GM18519 (cell line): ENCODE measurements around the gene MS4A4E.
"Not testable (repeated sequence)": the region's sequence is repeated elsewhere in the genome, so short reads cannot be mapped to it uniquely, and the experiment has no call there.

Experiments used
- ATAC-seq: cut with Tn5 transposase; IDR thresholded peaks from one replicate; pipeline ENCODE4 v1.9.1; 2021; ENCODE audit warnings: mild to moderate bottlenecking, moderate library complexity; ENCODE audit not compliant: unreplicated experiment, low FRiP score

MS4A4E gene

DNA sequence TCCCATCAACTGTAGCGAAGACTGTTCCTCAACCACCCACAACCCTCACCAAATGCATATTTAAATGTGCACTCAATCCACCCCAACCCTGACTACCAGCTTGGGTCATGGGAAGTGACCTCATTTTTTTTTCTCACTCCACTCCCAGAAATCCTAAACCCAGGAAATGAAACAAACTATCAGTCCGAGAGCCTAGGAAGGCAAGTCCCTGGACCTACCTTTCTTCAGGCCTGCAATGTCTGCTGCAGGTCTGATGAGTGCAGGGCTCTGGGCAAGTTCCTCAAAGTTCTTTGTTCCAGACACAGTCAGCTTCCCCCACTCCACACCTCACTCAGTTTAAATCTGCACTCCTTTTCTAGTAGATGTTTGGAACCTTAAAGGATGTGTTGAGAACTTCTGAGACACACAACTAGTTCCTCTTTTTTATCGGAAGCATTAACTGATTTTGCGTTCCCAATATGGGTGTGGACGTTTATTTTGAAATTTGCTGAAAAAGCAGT lies at the start of gene MS4A4E:
TSS of gene MS4A4E (minus strand) at position 398 of the 500 bp plus-strand sequence. CDS start 13,082 bp downstream, outside the sequence.
- no peak for ATAC-seq

DNA sequence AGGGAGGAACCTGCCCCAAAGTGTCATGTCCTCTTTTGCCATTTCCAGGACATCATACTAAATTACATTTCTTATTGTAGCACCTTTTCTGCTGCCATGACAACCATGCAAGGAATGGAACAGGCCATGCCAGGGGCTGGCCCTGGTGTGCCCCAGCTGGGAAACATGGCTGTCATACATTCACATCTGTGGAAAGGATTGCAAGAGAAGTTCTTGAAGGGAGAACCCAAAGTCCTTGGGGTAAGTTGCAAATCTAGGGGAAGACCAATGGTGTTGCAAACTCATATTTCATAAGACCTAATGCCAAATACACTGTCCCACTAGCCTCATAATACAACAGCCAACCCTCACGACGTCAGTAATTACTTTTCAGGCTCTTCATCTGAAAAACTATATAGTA lies 49.2 kb upstream of the MS4A4E start:
- no peak for ATAC-seq

DNA sequence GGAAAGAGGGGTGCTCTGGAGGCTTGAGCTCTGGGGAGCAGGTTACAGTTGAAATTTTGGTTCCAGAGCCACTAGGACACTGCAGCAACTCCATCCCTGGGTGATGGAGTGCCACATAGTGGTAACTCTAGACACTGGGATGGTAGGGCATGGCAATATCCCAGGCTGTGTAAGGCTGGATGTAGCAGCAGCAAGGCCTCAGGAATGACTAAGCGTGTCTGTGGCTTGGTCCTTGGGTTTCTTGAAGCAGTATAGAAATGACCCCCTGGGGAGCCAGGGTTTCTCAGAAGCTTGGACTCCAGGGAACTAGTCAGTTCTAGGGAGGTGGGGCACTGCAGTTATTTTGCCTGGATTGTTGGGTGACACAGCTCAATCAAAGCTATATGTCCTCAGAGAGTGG lies 45.6 kb upstream of the MS4A4E start:
- no peak for ATAC-seq

DNA sequence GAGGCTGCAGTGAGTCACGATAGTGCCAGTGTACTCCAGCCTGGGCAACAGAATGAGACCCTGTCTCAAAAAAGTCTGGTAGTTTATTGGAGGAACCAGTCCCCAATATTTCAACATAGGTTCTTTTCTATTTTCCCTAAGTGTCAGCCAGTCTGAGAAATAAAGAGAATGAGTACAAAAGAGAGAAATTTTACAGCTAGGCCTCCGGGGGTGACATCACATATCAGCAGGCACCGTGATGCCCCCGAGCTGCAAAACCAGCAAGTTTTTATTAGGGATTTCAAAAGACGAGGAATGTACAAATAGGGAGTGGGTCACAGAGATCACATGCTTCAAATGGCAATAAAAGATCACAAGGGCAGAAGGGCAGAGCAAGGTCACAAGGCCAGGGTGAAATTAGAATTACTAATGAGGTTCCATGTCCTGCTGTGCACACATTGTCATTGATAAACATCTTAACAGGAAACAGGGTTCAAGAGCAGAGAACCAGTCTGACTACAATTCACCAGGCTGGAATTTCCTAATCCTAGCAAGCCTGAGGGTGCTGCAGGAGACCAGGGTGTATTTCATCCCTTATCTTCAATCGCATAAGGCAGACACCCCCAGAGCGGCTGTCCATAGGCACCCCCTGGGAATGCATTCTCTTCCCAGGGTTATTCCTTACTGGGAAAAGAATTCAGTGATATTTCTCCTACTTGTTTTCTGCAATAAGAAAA lies 42.6 kb upstream of the MS4A4E start:
- ATAC-seq = not testable (repeated sequence)

DNA sequence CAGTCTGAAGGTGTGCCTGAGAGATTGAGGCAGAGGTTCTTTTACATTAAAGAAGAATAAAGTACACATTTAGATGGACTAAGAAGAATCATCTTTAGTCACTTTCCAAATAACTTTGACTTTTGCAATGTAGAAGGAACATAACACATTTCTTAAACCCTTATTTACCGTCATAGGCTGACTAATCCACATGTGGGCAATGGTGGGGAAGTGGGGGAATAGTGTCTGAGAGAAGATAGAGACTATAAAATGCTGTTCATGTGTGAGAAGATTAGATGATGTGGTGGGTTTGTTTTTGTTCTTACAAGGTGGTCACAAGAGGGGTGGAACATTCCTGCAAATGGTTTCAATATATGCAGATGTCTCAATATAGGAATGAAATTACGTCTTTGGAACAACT lies 39.3 kb upstream of the MS4A4E start:
- no peak for ATAC-seq

DNA sequence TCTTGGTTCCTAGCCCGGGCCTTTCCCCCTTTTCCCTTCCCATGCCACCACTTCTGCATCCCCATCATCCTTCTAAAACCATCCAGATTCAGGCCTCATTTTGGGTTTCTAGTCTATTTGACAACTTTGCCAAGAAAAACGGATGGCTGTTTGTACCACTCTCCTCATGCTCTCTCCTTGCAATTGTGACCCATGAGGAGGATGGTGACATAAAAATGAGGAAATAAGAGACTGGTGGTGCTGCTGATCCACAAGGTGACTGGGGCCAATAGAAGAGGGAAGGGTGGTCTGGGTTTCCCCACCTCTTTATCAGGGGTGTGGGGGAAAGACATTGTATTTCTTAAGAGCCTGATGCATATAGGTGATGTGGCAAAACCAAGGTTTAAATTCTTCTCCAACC lies 38.5 kb upstream of the MS4A4E start:
- no peak for ATAC-seq

DNA sequence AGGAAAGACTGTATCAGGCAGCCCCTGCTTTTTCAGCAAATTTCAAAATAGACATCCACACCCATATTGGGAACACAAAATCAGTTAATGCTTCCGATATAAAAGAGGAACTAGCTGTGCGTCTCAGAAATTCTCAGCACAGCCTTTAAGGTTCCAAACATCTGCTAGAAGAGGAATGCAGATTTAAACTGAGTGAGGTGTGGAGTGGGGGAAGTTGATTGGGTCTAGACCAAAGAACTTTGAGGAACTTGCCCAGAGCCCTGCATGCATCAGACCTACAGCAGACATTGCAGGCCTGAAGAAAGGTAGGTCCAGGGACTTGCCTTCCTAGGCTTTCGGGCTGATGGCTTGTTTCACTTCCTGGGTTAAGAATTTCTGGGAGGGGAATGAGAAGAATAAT lies 37.5 kb upstream of the MS4A4E start, which contains the start of gene MS4A4A:
TSS of gene MS4A4A (plus strand) at position 255 of the 400 bp plus-strand sequence. CDS start at position 265, 10 bp downstream.
- no peak for ATAC-seq

DNA sequence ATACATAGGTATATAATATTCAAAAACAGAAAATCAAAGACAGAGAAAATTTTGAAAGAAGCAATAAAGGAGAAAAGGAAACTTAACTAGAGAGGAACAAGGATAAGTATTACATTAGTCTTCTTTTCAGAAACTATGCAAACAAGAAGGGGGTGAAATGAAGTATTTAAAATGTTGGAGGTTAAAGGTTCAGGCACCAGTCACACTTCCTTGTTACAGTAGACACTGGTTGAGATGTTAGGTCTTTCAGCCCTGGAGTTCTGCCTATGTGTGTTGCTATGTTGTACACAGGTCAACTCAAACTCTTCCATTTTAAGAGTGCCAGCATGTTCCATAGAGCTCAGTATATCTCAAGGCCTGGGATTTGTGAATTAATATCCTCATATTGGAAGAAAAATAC lies 31.5 kb upstream of the MS4A4E start:
- no peak for ATAC-seq

DNA sequence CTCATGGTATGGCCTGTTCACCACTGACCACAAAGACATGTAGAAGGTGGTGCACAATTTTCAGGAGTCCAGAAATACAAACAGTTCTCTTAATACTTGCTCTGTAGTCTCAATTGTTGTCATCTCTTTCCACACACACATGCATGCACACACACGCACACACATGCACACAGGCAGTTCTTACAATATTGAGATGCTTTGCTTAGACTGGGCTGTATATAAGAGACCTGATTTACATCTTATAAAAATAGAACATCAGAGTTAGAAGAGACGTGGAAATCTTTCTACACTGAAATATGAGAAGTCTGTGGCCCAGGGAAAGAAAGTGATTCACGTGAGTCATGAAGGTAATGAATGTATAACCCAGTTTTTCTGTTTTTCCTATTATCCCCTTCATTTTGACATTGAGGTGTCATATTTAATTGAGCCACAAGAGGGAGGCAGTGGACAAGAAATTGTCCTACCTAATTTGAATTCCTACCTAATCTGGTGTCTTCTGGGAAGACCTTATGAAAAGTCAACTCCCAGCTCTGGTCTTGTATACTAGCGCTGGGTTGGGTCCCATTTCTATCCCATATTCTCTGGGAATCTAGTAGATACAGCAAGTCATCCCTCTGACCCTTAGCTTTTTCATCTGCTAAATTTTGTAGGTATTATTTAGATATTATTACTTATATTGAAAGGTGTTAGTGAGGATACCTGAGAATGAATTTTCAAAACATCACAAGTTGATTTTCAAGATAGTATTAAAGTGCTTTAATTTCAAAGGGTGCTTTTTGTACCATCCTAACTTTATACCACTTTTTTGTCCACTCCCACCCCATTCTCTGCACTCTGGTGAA lies 22.7 kb upstream of the MS4A4E start:
- ATAC-seq = no peak

DNA sequence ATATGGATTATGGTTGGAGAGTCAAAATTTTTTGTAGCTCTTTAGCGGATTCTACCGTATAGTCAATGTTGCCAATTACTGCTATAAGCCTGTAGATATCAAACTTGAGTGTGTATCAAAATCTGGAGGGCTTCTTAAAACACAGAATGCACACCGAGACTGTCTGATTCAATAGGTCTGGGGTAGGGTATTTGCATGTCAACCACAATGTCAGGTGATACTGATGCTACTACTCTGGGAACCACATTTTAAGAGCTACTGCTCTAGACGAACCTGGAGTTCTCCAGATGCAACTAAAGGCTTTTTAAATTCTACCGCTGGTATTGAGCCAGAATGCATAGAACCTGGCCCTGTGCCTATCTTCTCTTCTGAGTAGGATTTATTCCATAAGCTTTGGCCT lies 21.7 kb upstream of the MS4A4E start:
- no peak for ATAC-seq

DNA sequence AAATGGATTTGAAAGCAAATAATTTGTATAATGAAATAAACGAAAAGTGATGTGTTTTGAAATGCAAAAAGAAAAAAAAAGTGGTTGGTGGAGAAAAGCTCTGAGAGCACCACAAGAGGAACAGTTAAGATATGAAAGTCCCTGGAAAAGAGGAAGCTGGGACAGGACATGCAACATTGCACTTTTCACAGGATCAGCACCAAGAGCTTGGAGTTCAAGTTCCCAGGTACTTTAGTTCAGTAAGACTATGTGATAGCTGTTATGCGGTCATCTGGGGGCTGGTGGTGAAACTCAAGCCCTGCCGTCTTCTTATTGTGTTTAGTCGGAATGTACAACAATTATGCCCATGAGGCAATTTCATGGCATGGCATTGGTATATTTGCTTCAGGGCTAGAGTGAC lies 20.5 kb upstream of the MS4A4E start:
- ATAC-seq = no peak

DNA sequence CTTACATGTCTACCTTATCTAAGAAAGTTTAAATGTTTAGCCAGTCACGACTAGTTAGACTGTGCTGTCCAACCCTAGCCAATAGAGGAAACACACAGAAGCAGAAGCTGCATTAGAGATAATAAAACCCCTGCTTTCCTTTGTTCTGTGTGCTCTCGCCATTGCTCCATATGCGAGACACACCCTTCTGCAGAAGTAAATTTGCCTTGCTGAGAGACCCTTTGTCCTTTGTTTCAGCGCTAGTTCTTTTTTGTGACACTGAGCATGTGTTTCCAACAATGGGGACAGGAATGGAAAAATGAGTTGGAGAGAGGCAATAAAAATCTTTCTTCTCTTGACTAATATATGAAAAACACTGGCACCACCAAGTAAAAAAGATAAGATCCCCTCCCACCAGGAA lies 18.1 kb upstream of the MS4A4E start:
- ATAC-seq = no peak

DNA sequence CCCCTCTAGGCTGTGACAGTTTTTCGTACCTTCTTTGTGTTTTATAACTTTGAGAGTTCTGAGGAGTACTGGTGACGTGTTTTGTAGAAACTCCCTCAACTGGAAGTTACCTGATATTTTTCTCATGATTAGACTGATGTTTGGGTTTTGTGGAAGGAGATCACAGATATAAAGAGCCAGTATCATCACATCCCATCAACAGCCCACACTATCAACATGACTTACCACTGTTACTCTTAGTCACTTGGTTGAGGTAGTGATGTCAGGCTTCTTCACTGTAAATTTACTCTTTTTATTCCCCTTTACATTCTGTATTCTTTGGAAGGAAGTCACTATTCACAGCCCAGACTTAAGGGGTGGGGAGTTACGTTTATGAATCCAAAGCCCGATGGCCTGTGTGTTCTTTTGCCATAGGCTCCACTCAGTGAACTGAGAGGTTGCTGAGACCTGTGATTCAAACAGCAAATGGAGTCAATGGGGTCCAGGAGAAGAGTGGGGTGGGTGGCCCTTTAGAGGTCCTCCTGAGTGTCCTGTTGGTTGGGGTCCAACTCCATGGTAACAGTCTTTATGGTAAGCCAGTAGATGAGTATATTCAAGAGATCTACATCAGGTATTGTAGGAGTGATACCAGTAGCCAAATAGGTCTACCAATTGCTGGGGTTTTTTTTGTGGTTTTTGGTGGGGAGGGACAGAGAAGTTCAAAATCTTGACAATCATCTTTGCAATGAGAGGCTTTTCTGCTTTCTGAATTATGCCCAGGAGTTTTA lies 15.2 kb upstream of the MS4A4E start:
- ATAC-seq = no peak

DNA sequence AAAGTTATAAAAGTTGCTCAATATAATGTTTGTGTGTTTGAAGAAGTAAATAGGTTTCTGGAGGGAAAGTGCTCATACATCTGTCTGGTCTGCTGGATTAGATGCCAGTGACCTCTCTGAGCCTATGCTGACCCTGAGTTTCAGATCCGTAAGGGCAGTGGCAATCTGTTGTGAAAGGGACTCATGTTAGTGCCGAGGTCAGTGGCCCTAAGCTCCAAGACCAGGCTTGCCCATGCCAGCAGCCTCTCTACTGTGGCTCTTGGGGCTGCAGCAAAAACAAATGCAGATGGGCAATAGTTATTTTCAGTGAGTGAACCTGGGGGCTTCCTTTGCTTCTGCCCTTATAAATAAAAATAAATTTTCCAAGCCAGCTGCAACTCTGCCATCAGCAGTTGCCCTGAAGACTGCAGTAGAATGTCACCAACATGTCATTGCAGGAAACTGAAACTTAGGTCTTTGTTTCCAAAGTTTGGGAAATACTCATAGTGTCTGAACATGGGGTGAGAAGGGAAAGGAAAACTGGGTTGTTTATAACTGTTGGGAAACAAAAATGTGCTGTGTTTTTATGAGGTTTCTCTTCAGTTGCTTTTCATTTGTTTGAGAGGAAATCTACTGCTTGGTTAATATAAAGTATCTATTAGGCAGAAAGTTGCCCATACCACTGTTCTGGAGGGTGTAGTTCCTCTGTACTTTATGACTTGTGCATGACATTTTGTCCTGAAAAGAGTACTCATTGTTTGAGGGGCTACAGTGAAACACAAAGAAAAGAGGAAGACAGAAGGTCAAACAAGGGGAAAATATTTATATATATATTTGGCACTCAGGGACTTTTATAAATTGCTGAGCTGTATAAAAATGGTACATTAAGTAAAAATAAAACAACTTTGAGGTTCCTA lies 9.5 kb upstream of the MS4A4E start:
- no peak for ATAC-seq

DNA sequence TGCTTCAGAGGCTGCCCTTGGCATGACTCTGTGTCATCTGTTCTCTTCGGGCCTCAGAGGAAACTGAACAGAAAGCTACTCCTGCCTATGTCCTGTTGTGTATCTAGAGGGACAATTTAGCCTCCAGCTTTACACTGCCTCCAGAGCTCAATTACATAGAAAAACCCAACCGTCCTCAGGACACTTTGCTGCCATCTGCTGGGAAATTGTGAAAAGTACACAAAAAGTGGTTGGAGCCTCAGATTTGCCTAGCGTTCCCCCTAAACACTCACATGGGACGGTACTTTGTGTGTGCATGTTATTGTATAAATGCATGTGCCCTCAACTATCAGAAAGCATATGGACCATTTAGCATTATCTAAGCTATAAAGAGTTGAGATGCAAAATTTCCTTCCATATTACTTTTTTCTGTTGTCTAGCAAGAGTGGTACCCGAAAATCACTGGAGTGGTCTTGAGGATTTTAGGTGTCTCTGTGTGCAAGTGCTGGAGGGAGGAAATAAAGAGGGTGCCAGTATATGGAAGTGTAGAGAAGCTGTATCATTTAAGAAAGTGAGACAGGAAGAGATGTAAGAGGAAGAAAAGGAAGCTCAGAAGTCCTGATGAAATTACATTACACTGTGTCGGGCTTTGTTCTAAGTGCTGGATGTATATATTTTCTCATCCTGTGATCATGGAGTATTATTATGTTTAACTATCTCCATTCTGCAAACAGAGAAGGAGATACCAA lies 8.7 kb upstream of the MS4A4E start:
- no peak for ATAC-seq

DNA sequence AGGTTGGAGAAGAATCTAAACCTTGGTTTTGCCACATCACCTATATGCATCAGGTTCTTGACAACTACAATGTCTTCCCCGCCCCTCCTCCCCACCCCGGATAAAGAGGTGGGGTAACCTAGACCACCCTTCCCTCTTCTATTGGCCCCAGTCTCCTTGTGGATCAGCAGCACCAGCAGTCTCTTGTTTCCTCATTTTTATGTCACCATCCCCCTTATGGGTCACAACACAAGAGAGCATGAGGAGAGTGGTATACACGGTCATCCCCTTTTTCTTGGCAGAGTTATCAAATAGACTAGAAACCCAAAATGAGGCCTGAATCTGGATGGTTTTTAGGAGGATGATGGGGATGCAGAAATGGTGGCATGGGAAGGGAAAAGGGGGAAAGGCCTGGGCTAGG lies 1.2 kb downstream of the MS4A4E start:
- ATAC-seq = no peak

DNA sequence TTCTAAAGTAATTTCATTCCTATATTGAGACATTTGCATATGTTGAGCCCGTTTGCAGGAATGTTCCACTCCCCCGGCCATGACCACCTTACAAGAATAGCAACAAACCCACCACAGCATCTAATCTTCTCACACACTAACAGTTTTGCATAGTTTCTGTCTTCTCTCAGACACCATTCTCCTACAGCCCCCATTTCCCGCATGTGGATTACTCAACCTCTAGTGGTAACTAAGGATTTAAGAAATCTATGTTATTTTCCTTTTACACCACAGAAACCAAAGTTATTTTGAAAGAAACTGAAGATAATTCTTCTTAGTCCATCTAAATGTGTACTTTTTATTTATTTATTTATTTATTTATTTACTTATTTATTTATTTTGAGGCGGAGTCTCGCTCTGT lies 2.3 kb downstream of the MS4A4E start:
- ATAC-seq = no peak

DNA sequence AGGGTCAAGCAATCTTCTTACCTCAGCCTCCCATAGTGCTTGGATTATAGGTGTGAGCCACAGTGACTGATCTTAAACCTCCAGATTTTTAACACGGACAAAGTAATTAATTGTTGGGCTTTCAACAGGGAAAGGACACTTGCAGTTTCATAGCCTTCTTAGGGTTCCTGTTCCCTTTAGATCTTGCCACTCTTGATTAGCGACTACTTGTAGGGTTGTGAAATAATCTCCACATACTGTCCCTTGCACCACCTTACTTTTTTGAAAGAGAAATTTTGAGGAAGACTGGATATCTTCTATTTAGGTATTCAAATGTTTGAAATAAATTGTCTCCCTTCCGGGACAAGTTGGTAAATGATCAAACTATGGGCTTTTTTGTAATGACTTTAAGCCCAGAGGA lies 7.6 kb downstream of the MS4A4E start:
- ATAC-seq = no peak

DNA sequence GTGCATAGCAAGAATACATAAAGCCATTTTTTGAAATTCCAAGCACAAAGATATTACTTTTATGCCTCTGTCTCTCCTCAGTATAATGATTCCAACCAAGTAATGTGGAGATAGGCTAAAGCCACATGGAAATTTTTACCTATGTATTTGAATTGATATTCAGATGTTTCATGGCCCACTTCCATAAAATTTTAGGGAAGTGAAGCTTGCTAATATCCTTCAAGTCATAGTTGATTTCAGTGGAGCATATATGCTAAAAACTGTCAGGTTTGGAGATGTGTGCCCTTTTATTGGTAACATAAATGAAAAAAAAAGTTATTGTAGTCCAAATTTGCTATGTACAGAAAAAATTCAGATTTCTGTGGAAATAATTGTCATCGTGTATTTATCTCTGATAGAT lies 12.3 kb downstream of the MS4A4E start:
- ATAC-seq = no peak
